ENCODE data around the gene ID3. TPM values are rescaled to one million over a fixed set of nuclear protein-coding genes. Genes with fewer than 3 reads are reported as not detected.

ID3 gene
- total and polyA plus RNA-seq, 9 of the 15 experiments (the other 6 are each of a cell fraction or from before 2014, with no cell fraction given), result 6.8 to 59.8 (median 23.5) TPM

DNA sequence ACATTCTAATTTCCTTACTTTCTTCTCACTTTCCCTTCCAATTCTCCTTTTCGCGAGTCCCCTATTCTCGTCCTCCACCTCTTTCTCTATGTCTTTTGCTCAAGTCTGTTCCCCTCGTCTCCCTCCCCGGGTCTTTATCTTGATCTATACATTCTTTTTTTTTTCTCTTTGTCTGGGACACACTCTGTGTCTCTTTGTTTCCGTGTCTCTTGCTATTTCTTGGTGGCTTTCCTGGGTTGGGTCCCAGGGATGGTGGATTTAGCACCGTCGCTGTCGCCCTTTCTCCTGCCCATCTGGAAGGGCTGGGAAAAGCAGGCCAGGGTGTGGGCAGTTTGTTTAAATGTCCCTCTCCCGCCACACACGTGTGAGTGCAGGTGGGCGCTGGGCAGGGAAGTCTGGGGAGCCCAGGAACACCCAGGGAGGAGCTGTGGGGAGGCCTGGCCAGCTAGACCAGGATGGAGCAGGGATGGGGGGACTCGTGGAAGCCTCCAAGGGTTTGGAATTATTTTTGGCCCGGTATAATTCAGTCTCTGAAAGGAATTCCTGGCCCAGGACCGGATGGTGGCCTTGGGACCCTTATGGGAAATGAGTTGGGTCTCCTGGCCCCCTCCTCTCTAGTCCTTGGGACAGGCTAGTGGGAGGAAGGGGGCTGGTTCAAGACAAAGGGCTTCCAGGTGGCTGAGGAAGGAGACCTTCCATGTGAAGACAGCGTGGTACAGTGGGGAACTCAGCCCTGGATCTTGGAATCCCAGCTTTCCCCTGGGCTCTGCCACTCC is 9.5 kb upstream of the ID3 start (continued):
- TF ChIP-seq, protein P1, sequence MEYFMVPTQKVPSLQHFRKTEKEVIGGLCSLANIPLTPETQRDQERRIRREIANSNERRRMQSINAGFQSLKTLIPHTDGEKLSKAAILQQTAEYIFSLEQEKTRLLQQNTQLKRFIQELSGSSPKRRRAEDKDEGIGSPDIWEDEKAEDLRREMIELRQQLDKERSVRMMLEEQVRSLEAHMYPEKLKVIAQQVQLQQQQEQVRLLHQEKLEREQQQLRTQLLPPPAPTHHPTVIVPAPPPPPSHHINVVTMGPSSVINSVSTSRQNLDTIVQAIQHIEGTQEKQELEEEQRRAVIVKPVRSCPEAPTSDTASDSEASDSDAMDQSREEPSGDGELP (CRISPR knock-in tag; IDR thresholded peaks at IDR 0.05; ENCODE audit: borderline replicate concordance), result 0 out of 2 replicates have a peak, but pooled peaks have one; percentile 12
- TF ChIP-seq STAG1 (CRISPR knock-in tag; IDR thresholded peaks at IDR 0.05; ENCODE audit: borderline replicate concordance) (no peak), ILK (tag; IDR thresholded peaks at IDR 0.05; ENCODE audit: borderline replicate concordance, low read depth) (no peak), STAT5B (CRISPR knock-in tag; IDR thresholded peaks at IDR 0.05) (no peak), PREB (CRISPR knock-in tag; IDR thresholded peaks at IDR 0.05) (no peak), ZNF764 (CRISPR knock-in tag; IDR thresholded peaks at IDR 0.05; ENCODE audit: low read depth) (no peak), PCBP2 (IDR thresholded peaks at IDR 0.05; ENCODE audit: low read depth, low read length, poor library complexity, severe bottlenecking) (no peak), SMARCA5 (IDR thresholded peaks at IDR 0.05) (peak; percentile 86), TEAD4 (IDR thresholded peaks at IDR 0.05; ENCODE audit: low read length) (no peak), TEAD4 (CRISPR knock-in tag; IDR thresholded peaks at IDR 0.05; ENCODE audit: borderline replicate concordance) (no peak), NBN (IDR thresholded peaks at IDR 0.05; ENCODE audit: low read depth) (peak; percentile 84), BRCA1 (IDR thresholded peaks at IDR 0.05) (no peak), BRCA1 (CRISPR knock-in tag; IDR thresholded peaks at IDR 0.05) (no peak), TOE1 (IDR thresholded peaks at IDR 0.05; ENCODE audit: borderline replicate concordance) (0 out of 2 replicates have a peak, but pooled peaks have one; percentile 42), TOE1 (CRISPR knock-in tag; IDR thresholded peaks at IDR 0.05; ENCODE audit: borderline replicate concordance, low read depth) (no peak), TGIF2 (CRISPR knock-in tag; IDR thresholded peaks at IDR 0.05) (no peak), ADNP (tag; IDR thresholded peaks at IDR 0.05) (no peak), ESRRA (IDR thresholded peaks at IDR 0.05; ENCODE audit: borderline replicate concordance, low read depth) (no peak), FOXP1 (CRISPR knock-in tag; IDR thresholded peaks at IDR 0.05) (no peak)
- TF ChIP-seq, protein P2, sequence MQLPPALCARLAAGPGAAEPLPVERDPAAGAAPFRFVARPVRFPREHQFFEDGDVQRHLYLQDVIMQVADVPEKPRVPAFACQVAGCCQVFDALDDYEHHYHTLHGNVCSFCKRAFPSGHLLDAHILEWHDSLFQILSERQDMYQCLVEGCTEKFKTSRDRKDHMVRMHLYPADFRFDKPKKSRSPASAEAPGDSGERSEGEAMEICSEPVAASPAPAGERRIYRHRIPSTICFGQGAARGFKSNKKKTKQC (CRISPR knock-in tag; IDR thresholded peaks at IDR 0.05), result no peak
- TF ChIP-seq, protein P3, sequence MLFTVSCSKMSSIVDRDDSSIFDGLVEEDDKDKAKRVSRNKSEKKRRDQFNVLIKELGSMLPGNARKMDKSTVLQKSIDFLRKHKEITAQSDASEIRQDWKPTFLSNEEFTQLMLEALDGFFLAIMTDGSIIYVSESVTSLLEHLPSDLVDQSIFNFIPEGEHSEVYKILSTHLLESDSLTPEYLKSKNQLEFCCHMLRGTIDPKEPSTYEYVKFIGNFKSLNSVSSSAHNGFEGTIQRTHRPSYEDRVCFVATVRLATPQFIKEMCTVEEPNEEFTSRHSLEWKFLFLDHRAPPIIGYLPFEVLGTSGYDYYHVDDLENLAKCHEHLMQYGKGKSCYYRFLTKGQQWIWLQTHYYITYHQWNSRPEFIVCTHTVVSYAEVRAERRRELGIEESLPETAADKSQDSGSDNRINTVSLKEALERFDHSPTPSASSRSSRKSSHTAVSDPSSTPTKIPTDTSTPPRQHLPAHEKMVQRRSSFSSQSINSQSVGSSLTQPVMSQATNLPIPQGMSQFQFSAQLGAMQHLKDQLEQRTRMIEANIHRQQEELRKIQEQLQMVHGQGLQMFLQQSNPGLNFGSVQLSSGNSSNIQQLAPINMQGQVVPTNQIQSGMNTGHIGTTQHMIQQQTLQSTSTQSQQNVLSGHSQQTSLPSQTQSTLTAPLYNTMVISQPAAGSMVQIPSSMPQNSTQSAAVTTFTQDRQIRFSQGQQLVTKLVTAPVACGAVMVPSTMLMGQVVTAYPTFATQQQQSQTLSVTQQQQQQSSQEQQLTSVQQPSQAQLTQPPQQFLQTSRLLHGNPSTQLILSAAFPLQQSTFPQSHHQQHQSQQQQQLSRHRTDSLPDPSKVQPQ (CRISPR knock-in tag; IDR thresholded peaks at IDR 0.05; ENCODE audit: borderline replicate concordance), result no peak
- TF ChIP-seq, protein P4, sequence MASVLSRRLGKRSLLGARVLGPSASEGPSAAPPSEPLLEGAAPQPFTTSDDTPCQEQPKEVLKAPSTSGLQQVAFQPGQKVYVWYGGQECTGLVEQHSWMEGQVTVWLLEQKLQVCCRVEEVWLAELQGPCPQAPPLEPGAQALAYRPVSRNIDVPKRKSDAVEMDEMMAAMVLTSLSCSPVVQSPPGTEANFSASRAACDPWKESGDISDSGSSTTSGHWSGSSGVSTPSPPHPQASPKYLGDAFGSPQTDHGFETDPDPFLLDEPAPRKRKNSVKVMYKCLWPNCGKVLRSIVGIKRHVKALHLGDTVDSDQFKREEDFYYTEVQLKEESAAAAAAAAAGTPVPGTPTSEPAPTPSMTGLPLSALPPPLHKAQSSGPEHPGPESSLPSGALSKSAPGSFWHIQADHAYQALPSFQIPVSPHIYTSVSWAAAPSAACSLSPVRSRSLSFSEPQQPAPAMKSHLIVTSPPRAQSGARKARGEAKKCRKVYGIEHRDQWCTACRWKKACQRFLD (CRISPR knock-in tag; IDR thresholded peaks at IDR 0.05), result no peak
